HG03066 (cell line): Measurements from ENCODE around the gene RNFT2.

Experiments
- ATAC-seq: cut with Tn5 transposase; IDR thresholded peaks from one replicate; pipeline ENCODE4 v1.9.1; 2021; ENCODE audit warnings: low read depth; ENCODE audit not compliant: unreplicated experiment

Gene RNFT2

DNA sequence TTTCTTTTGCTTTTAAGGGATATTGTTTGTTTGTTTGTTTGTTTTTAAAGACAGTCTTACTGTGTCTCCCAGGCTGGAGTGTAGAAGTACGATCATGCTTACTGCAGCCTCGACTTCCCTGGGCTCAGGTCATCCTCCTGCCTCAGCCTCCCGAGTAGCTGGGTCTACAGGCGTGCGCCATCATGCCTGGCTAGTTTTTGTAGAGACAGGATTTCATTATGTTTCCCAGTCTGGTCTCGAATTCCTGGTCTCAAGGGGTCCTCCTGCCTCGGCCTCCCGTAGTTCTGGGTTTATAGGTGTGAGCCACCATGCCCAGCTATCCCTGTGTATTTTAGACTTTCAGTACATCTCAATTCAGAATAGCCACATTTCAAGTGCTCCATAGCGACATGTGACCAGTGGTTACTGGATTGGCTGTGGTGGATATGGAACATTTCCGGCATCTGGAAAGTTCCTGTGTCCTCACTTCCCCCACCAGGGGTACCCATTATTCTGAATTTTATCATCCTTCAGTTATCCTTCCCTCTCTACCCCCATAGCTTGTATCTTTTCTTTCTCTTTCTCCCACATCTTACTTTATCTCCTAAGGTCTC lies 82.0 kb downstream of the RNFT2 start:
- no peak for ATAC-seq

DNA sequence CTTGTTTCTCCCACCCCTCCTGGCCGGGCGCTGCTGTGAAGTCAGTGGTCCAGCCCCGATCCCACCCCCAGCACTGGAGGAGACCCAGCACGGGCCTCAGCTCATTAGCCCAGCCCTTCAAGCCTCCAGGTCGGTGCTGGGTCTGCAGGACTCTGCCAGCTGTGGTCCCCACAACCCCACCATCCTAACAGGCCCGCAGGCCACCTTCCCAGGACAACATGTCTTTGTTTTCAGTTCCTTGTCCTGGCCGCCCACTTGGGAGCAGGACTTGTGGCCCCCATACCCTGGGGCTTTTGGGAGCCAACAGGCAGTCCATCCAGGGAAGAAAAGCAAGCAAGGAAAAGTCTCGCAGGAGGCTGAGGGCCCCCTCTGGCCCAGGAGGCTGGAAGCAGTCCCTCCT lies 83.2 kb downstream of the RNFT2 start:
- ATAC-seq, result no peak

DNA sequence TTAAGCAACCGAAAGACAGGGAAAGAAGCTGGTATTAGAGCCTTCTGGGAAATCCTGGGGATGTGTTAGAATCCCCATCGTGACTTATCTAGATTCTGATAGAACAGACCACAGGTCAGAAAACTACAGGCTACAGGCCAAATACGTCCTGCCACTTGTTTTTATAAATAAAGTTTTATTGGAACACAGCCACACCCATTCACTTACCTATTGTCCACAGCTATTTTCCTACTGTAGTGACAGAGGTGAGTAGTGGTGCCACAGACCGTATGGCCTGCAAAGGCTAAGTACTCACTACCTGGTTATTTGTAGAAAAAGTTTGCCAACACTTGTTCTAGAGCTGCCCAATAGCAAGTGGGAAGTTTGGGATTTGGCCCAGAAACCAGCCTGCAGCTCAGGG lies 89.3 kb downstream of the RNFT2 start:
- ATAC-seq, result no peak

DNA sequence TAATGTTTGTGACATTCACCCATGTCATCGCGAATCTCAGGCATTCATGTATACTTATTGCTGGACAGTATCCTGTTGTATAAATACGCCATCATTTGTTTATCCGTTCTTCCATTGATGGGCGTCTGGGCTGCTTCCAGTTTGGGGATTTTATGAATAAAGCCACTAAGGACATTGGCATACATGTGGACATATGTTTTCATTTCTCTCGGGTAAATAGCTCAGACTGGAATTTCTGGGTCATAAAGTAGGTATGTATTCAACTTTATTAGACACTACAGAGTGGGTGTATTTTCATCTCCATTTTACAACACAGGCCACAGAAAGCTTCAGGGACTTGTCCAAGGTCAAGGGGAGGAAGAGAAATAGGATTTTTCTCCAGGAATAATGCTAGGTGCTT lies 94.2 kb downstream of the RNFT2 start:
- ATAC-seq, result no peak

DNA sequence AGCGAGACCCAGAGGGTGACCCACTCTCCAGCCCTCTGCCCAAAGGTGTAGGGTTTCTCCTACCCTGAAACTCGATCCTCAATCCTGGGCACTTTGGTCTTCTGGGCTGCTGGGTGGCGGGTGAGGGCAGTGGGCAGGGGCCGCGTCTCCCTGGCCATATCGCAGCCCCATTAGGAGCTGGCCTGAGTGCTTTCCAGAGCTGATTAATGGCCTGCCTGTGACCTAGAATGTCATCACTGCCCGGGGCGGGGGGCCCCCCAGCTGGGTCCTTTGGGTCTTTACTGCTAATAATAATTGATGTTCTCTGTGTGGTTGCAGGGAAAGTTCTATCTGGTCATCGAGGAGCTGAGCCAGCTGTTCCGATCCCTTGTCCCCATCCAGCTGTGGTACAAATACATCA lies 95.4 kb downstream of the RNFT2 start:
- ATAC-seq, result no peak

DNA sequence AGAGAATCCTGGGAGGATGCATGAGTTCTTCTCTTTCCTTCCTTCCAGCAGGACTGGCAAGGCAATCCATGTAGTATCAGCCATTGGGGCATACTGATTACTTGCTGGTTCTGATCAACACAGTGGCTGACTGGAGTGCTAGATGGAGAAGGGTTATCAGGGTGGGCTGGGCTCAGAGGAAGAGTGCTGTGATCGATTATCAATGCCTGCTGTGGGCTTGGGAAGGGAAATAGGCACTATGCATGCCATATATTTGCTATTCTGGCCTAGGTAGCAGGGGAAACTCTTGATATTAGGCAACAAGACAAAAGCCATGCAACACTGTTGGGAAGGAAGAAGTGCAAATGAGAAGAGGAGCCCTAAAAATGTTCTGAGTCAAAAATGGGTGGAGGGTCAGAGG lies 97.4 kb downstream of the RNFT2 start:
- ATAC-seq, result no peak

DNA sequence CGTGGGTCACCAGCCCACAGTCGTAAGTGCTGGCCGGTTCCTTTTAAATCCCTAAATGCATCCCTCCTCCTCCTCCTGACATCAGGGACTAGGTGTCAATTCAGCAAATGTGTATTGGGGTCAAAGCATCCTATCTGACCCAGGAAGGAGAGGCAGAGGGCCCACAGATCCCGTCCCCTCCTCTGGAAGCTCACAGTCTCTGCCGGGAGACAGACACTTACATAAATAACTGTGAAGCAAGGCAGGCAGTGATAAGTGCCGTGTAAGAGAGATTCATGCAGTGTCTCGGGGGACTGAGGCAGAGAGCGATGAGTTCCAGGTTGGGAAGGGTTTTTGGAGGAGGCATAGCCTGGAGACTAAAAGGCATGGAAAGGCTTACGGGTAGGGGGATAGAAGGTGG lies 99.0 kb downstream of the RNFT2 start:
- no peak for ATAC-seq

DNA sequence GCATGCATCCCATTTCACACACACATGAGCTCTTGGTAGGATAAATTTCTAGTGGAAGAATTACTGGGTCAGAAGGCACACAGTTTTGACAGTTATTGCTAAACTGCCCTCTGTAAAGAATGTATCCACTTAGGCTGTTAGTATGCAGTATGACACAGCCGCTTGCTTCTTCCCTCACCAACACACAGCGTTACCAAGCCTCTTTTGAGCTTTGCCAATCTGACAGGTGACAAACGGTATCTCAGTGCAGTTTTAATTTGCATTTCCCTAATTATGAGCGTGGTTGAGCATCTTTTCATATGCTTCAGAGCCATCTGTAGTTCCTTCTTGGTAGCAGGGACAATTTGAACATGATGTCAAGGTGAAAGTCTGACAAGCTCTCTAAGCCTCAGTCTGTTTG lies 100.2 kb downstream of the RNFT2 start:
- no peak for ATAC-seq

DNA sequence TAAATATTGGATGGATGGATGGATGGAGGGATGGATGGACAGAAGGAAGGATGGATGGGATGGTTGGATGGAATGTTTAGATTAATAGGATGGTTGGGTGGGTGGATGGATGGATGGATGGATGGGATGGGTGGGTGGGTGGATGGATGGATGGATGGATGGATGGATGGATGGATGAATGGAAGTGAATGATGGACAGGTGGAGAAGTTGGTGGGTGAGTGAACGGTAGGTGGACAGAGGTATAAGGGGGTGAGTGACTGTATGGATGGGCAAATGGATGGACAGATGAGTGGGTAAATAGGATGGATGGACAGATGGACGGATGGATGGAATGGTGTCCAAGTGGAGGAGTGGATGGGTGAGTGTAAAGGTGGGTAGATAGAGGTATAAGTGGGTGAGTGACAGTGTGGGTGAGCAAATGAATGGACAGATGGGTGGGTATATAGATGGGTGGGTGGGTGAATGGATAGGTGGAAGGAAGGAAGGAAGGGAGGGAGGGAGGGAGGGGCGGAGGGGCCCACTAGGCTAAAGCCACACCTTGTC lies 101.2 kb downstream of the RNFT2 start:
- no peak for ATAC-seq

DNA sequence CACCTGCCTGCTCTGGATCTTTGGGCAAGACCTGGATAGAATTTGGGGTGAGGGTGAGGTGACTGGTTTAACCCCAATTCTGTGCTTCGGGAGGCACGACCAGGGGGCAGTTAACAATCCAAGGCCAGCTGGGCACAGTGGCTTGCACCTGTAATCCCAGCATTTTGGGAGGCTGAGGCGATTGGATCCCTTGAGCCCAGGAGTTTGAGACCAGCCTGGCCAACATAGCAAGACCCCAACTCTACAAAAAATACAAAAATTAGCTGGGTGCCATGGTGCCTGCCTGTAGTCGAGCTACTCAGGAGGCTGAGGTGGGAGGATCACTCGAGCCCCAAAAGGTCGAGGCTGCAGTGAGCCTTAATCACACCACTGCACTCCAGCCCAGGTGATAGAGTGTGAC lies 105.0 kb downstream of the RNFT2 start:
- no peak for ATAC-seq

DNA sequence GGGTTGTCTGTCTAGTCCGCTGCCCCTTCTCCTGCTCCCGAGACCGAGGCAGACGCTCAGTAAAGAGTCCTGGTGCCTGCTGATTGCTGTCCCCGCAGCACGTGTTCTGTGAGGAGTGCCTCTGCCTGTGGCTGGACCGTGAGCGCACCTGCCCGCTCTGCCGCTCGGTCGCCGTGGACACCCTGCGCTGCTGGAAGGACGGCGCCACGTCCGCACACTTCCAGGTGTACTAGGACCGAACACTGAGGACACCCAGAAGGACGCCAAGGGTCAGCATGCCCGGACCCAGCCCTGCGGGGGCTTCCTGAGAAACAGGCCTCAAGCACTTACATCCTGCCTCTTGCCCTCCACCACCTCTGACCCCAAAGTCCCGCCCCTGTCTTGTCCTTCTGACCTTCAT lies 111.1 kb downstream of the RNFT2 start:
- ATAC-seq, result no peak

DNA sequence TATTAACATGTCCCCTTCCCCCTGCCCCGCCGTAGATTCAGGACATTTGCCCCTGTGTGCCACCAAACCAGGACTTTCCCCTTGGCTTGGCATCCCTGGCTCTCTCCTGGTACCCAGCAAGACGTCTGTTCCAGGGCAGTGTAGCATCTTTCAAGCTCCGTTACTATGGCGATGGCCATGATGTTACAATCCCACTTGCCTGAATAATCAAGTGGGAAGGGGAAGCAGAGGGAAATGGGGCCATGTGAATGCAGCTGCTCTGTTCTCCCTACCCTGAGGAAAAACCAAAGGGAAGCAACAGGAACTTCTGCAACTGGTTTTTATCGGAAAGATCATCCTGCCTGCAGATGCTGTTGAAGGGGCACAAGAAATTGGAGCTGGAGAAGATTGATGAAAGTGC lies 114.2 kb downstream of the RNFT2 start:
- no peak for ATAC-seq

DNA sequence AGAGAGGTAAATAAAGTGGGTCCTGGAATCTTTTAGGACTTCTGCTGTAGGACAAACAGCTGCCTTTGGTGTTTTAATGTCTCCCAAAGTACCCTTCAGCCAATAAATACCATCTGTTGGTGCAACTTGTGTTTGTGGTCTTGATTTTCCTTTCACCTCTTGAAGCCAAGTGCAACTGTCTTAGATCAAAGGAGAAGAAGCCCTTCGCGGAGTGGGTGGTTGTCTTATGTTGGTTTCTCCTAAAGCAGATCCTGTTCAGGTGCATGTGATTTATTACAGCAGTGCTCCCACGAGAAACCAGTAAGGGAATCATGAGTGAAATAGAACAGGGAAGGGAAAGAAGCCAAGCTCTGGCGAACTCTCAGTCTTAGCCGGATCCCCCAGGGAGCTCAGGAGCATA lies 115.4 kb downstream of the RNFT2 start:
- ATAC-seq, result no peak

DNA sequence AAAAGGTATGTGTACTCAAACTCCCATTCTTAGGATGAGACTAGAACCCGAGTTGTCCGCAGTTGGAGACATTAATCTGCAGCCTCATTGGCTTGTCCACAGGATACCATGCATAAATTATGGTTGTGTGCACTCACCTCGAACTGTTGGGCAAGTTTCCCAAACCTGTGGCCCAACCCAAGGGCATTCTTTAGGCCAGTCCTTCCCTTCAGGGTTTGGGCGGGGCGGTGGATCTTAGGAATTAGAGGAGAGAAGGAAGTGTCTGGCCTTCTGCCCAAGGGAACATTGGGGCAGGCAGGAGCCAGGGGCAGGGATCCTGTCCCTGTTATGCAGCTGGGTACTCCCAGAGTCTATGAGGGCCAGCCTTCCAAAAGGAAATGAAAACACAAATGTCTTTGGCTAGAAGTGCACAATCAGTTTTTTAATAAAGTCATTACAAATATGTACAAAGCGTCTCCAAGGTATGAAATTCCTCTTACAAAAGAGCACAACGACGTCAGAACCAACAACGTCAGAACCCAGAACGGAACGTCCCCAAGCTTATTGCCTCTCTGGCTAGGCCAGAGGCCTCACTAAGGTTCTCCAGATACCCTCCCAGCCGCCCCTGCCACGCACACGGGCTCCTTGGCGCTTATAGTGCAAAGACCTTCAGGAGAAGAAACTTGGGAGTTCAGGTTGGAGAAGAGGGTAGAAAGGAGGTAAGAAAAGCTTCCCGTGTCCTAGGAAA lies 117.8 kb downstream of the RNFT2 start:
- ATAC-seq, result no peak

DNA sequence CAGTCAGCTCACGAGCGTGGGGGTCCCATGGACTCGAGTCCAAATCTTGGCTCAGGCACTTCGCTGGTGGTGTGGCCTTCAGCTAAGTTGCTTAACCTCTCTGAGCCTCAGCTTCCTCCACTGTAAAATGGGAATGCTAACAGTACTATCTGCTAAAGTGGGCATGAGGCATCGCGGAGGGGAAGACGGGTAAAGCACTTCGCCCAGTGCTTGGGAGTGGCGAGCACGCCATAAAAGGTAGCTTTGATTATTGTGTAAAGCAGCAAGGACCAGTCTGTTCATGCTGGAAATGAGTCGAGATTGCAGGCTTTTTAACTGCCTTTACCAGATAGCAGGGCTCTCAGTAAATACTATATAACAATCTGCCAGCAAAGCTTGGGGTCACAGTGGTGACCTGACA lies 118.6 kb downstream of the RNFT2 start:
- no peak for ATAC-seq

DNA sequence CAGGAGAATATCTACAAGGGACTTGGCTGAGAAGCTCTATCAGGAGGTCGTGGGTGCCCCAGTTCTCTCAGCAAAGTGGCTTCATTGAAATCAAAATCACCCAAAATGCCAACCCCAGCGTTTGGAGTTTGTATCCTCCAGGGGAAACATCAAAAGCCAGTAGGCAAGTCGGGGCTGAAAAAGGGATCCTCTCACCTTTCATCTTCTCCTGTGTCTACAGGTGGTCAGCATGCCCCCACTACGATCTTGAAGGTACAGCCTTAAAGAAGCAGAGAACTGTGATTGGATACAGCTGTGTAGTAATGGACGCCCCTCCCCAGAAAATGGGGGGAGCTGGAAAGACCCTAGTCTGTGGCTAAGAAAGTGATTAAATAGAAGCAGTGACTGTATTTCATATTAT lies 121.0 kb downstream of the RNFT2 start:
- no peak for ATAC-seq

DNA sequence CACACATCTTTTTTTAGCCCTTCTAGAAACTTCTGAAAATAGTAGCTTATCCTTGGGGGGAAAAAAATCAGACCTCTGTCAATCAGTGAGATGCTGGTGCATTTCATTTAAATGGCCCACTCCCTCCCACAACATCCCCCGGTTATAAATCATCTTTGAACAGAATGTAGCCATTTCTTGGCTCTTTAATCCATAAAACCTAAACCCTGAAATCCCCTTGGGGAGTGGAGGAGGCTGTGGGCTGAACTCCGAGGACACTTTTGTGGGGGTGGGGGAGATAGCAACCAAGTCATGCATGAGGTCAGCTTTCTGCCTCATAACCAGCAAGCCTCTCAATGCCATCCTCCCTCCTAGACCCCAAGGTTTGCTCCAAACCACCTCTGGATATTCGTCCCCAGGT lies 122.1 kb downstream of the RNFT2 start:
- ATAC-seq, result no peak

DNA sequence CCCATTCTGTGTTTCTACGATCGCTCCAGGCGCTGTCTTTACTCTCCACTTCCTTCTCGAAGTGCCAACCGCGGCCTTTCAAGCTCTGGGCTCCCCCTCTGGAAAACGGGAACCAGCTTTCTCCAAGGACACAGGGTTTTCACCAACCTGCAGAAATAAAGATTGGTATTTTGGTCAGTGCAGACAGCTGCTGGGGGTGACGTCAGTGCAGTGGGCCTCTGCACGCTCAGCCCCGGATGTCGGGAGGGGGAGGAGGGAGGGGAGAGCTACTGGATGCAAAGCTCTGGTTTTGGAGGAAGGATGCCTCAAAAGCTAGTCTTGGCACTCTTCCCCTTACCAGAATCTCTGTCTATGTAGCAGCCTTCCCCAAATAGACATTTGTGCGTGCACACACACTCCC lies 123.2 kb downstream of the RNFT2 start:
- peak; percentile 80 for ATAC-seq

DNA sequence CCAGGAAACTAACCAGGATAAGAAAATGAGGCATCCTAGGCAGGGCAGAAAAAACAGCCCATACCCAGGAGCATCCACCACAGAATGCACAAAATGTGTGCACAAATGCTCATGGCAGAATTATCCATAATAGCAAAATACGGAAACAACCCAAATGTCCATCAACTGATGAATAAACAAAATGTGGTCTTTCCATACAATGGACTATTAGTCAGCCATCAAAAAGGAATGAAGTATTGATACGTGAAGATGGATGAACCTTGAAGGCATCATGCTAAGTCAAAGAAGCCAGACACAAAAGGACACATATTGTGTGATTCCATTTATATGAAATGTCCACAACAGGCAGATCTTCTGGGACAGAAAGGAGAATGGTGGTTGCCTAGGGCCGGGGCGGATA lies 124.1 kb downstream of the RNFT2 start:
- ATAC-seq, result no peak

DNA sequence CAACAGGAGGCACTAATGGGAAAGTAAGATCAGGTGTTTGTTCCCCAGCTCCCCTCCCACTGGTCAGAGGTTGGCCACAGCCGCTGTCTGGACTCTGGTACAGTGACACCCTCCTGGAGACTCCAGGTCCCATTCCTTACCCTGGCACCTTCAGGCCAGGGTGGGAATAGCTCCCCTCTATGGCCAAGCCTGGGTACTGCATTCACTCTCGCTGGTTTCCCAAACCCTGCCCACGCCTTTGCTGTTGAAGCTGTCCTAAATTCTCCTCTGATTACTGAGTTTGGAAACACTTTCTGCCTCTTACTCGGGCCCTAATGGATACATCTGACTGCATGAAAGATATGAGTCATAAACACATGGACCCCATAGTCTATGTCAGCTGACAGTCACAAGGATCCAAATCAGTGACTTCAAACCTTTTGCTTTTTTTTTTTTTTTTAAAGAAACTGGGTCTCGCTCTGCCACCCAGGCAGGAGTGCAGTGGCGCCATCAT lies 125.2 kb downstream of the RNFT2 start:
- no peak for ATAC-seq

DNA sequence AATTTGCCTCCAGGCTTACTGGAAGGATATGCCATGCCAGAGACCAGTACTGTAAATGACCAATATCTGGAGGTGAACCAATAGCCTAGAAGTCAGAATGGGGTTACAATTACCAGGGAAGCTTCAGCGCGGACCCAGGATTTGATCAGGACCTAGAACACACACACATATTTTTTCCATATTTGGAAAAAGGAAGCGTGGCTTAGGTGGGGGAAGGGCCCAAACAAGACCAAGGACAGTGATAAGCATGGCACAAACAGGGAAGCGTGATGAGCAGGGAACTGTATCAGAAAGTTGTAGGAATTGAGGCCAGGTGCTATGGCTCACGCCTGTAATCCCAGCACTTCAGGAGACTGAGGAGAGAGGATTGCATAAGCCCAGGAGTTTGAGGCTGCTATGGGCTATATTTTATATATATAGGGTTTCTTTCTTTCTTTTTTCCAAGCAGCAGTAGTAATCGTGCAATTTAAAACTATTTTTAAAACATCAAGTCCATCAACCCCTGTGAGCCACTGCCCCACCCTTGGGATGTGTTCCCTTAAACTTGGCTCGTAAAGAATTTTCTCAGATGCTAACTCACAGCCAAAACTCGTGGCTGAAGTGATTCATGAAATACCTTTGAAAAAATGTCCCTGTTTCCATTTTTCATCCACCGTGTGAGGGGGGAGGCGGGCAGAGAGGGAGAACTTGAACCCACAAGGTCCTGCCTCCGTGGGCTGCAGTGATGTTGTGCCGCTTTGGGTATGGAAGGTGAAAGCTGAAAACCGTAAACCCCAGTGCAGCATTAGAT lies 126.5 kb downstream of the RNFT2 start:
- ATAC-seq, result no peak
